GM21381 (cell line): Measurements from ENCODE around the gene RAPGEF1.
"Not testable (repeated sequence)": the region's sequence is repeated elsewhere in the genome, so short reads cannot be mapped to it uniquely, and the experiment has no call there.

ENCODE experiments used
- ATAC-seq: cut with Tn5 transposase; IDR thresholded peaks from one replicate; pipeline ENCODE4 v1.9.1; 2021; ENCODE audit warnings: mild to moderate bottlenecking, moderate library complexity; ENCODE audit not compliant: unreplicated experiment

Gene RAPGEF1

GRCh38 chr9:131575946-131576853, 163.7 kb downstream of the RAPGEF1 start:
- no peak for ATAC-seq

GRCh38 chr9:131574730-131575640, 164.9 kb downstream of the RAPGEF1 start:
- ATAC-seq: no peak

DNA sequence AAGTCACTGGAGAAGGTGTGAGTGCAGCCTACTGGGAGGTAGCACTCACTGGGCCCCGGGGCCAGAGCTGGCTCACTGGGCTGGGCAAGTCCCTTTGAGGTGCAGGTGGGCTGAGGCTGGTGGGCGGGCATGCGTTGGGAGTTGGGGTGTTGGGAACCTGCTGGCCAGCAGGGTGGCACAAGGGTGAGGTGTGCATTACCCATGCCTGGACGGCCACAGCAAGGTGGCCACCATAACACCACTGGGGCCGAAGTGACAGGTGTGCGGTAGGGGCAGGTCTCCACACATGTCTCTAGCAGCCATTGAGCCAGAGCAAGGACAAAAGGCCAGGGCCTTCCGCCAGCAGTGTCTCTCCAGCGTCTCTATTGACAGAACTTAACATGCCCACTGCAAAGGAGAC, 172.0 kb downstream of the RAPGEF1 start:
- ATAC-seq: no peak

DNA sequence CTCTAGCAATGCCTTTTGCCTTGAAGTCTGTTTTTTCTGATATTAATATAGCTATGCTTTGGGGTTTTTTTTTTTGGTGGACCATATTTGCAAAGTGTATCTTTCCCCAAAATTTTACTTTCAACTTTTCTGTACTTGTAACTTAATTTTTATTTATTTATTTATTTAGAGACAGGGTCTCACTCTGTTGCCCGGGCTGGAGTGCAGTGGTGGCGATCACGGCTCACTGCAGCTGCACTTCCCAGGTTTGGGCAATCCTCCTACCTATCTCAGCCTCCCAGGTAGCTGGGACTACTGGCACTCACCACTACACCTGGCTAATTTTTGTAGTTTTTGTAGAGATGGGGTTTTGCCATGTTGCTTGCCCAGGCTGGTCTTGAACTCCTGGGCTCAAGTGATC, 173.7 kb downstream of the RAPGEF1 start:
- no peak for ATAC-seq

DNA sequence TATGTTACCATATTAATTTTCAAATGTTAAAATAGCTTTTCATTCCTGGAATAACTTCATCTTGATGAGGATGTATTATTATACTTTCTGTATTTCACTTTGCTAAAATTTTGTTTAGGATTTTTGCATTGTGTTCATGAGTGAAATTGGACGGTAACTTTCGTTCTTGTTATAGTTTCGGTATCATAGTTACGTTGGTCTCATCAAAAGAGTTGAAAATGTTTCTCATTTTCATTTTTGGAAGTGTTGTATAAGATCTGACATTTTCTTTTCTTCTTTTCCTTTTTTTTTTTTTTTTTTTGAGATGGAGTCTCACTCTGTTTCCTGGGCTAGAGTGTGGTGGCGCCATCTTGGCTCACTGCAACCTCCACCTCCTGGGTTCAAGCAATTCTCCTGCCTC, 174.5 kb downstream of the RAPGEF1 start:
- ATAC-seq: no peak

GRCh38 chr9:131562032-131562959, 177.6 kb downstream of the RAPGEF1 start:
- no peak for ATAC-seq

- no peak for ATAC-seq
Observed at GRCh38 chr9:131559421-131560000, 180.4 kb downstream of the RAPGEF1 start.

GRCh38 chr9:131557855-131558548, 181.9 kb downstream of the RAPGEF1 start:
- ATAC-seq: no peak

- ATAC-seq: no peak
Observed at GRCh38 chr9:131555841-131556673, 183.8 kb downstream of the RAPGEF1 start.

GRCh38 chr9:131554843-131555351, 185.0 kb downstream of the RAPGEF1 start:
- ATAC-seq: no peak

DNA sequence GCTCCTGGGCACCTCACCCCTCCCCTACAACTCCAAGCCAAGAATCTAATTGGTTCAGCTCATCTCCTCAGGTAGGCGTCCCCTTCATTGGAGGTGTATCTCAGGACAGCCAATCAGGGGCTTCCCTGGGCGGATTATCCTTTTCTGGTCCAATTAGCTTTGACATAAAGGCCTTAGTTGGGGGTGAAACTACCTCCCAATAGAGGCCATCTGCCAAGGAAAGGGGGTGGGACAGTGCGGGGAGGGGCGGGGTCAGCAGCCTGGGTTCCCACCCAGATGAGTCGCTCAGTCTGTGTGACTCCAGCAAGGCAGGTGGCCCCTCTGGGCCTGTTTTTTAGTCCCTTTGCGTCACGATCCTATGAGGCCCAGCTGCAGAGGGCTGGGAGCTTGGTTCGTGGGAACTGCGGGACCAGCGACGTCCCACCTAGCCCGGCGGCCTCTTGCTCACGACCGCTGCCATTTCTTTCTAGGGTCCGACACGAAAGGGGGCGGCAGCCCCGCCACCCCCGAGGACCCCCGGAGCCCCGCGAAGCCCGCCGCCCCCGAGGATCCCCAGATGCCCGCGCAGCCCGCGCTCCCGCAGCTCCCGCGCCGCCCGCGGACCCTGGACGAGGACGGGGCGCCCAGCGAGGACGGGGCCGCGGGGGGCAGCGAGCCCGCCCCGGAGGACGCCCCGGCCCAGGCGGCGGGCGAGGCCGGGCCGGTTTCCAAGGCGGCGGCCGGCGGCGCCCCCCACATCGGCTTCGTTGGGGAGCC, 185.6 kb downstream of the RAPGEF1 start:
- no peak for ATAC-seq

DNA sequence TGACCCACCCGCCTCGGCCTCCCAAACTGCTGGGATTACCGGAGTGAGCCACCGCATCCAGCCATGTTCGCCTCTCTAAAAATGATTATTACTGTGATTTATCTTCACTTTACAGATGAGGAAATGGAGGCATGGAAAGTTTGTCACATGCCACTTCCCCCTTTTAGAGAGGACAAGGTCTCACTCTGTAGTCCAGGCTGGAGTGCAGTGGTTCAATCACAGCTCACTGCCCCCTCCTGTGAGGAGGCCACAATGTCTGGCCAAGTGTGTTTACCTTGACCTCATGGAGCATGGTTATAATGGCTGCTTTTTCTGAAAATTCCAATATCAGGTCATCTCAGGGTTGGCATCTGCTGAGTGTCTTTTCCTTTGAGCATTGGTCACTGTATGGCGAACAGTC, 187.8 kb downstream of the RAPGEF1 start:
- no peak for ATAC-seq

DNA sequence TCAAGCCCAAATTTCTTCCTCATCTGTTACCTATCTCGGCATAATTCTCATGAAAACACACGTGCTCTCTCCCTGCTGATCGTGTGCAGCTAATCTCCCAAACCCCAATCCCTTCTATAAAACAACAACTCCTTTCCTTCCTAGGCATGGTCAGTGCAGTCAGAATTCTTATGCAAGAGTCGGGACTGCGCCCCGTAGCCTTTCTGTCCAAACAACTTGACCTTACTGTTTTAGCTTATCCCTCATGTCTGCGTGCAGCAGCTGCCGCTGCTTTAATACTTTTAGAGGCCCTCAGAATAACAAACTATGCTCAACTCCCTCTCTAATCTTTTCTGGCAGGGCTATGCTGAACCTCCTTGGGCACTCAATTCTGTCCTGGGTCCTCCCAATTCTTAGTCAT, 189.4 kb downstream of the RAPGEF1 start:
- ATAC-seq: not testable (repeated sequence)

DNA sequence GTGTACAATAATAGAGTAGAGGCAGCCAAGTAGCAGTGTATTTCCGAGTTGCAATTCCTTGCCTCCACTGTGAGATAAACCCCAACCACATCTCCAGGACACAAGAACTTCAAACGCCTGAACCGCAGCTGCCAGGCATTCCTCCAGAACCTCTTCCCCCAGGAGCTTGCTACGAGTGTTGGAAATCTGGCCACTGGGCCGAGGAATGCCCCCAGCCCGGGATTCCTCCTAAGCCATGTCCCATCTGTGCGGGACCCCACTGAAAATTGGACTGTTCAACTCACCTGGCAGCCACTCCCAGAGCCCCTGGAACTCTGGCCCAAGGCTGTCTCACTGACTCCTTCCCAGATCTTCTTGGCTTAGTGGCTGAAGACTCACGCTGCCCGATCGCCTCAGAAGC, 190.7 kb downstream of the RAPGEF1 start:
- not testable (repeated sequence) for ATAC-seq

GRCh38 chr9:131546336-131547084, 193.4 kb downstream of the RAPGEF1 start:
- no peak for ATAC-seq

DNA sequence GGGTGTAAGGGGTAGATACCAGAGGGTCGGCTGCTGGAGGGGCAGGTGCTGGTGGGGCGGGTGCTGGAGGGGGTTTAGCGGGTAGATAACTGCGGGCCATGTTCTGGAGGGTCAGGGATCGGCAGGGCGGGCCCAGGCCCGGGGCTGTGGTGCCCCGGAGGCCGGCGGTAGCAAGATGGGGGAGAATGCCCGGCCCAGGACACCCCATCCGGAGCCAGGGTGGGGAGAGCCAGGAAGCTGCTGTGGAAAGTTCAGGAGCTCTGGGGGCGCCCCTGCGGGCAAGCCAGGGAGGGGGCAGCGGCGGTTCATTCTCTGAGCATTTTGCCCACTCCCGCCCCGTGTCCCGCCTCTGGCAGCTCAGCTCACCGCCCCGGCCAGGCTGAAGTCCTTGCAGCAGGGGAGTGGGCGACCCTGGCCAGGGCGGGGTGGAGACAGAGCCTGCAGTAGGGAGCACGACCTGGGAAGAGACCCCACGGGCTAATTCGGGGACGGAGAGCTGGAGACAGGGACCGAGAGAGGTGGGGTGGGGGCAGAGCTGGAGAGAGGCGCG, 194.0 kb downstream of the RAPGEF1 start:
- no peak for ATAC-seq
